OCI-LY3 (cell line): ENCODE data around the gene KIF11.

Source experiments
- H2AFZ ChIP-seq: fragments of 200-600, 300-600 bp; shearing (Covaris generic); 2 replicates; pipeline ENCODE4 v1.6.0; 2014; ENCODE audit warnings: antibody characterized with exemption, low read depth, low read length
- H3K27ac ChIP-seq: fragments of 200-600, 300-600 bp; sonication (generic); 2 replicates; pipeline ENCODE4 v1.5.1; 2014; ENCODE audit warnings: mild to moderate bottlenecking, low read length, moderate library complexity, mixed read lengths
- H3K27me3 ChIP-seq: fragments of 200-600, 300-600 bp; sonication (generic); 2 replicates; pipeline ENCODE4 v1.6.1; 2014; ENCODE audit warnings: low read depth, low read length, mixed read lengths
- H3K36me3 ChIP-seq: fragments of 200-600, 300-600 bp; sonication (generic); replicated peaks from 2 replicates; pipeline ENCODE3; 2014; ENCODE audit warnings: low read depth, low read length, mixed read lengths
- H3K4me1 ChIP-seq: fragments of 300-600, 200-600 bp; sonication (generic); 2 replicates; pipeline ENCODE4 v1.6.1; 2014; ENCODE audit warnings: low read length, mixed read lengths
- H3K4me2 ChIP-seq: fragments of 200-600, 300-600 bp; sonication (generic); 2 replicates; pipeline ENCODE4 v1.6.1; 2014; ENCODE audit warnings: low read length, mixed read lengths
- H3K4me3 ChIP-seq: fragments of 300-600, 200-600 bp; sonication (generic); 2 replicates; pipeline ENCODE4 v1.5.1; 2014; ENCODE audit warnings: antibody characterized with exemption, mild to moderate bottlenecking, low read length, moderate library complexity
- H3K79me2 ChIP-seq: fragments of 300-600, 200-600 bp; shearing (Covaris generic); 2 replicates; pipeline ENCODE4 v1.6.1; 2014; ENCODE audit warnings: mild to moderate bottlenecking, low read length, mixed read lengths
- H3K9ac ChIP-seq: fragments of 300-600, 200-600 bp; shearing (Covaris generic); 2 replicates; pipeline ENCODE4 v1.6.0; 2014; ENCODE audit warnings: mild to moderate bottlenecking, low read length, moderate library complexity
- H3K9me3 ChIP-seq: fragments of 200-600, 300-600 bp; shearing (Covaris generic); 2 replicates; pipeline ENCODE4 v1.6.1; 2014; ENCODE audit warnings: low read length, mixed read lengths; ENCODE audit not compliant: insufficient read depth
- H4K20me1 ChIP-seq: fragments of 200-600, 300-600 bp; sonication (generic); 2 replicates; pipeline ENCODE4 v1.6.1; 2016; ENCODE audit warnings: low read length, mixed read lengths; ENCODE audit not compliant: insufficient read depth
- CTCF ChIP-seq: fragments of 200-600, 300-600 bp; sonication (generic); IDR thresholded peaks from 2 replicates; pipeline ENCODE4 v1.5.1; 2014; ENCODE audit warnings: antibody characterized with exemption, low read length, low read depth
- EZH2phosphoT487 ChIP-seq: fragments of 200-600 bp; shearing (Covaris generic); IDR thresholded peaks from 2 replicates; pipeline ENCODE4 v1.6.1; 2018; ENCODE audit warnings: antibody characterized with exemption, mixed run types, low read depth

Gene KIF11

GRCh38 chr10:92702301-92702916, 109.5 kb downstream of the KIF11 start:
- H3K36me3 ChIP-seq: no peaks in the 10 kb centered on the region
- peak overlapping the region; percentile 48 for H3K4me3 ChIP-seq
- no peaks in the 10 kb centered on the region for H3K9me3 ChIP-seq
- H3K9ac ChIP-seq: peak overlapping the region; percentile 32
- no peaks in the 10 kb centered on the region for H3K79me2 ChIP-seq
- peak overlapping the region; percentile 40 for H3K27ac ChIP-seq
- H2AFZ ChIP-seq: 0 out of 2 replicates have a peak overlapping the region, but pooled peaks have one; percentile 27
- peak overlapping the region; percentile 69 for H3K4me2 ChIP-seq
- no peaks in the 10 kb centered on the region for H3K27me3 ChIP-seq
- TF ChIP-seq EZH2phosphoT487 (no peak), CTCF (no peak)
- peaks cover 44% of the 10 kb centered on the region for H3K4me1 ChIP-seq
- H4K20me1 ChIP-seq: no peaks in the 10 kb centered on the region
